Liver (tissue), 3 donors: ENCODE data around the gene TRIM36.

ENCODE experiments used
- HNF4A ChIP-seq, 2 donors: conservative IDR thresholded peaks; 2 replicates each; pipeline ENCODE4 v1.6.1; 2016; ENCODE audit warnings: antibody characterized with exemption in 2 of 2, mild to moderate bottlenecking in 2 of 2
- YY1 ChIP-seq: IDR thresholded peaks from 2 replicates; pipeline ENCODE4 v1.6.1; 2016; ENCODE audit warnings: antibody characterized with exemption, mild to moderate bottlenecking
- TF ChIP-seq, protein P1 (sequence below): fragments of 150-350 bp; IDR thresholded peaks from 2 replicates; pipeline ENCODE4 v1.5.1; 2017; ENCODE audit warnings: improper control_type of control experiment, low read depth, low read length; ENCODE audit not compliant: missing input control
- TF ChIP-seq, protein P2 (sequence below): IDR thresholded peaks from 2 replicates; pipeline ENCODE4 v1.6.1; 2016; ENCODE audit warnings: antibody characterized with exemption
- TF ChIP-seq, protein P3 (sequence below): IDR thresholded peaks from 2 replicates; pipeline ENCODE4 v1.6.1; 2016; ENCODE audit warnings: antibody characterized with exemption, mild to moderate bottlenecking
- donor health status: healthy.
- donor health status: healthy.

DNA sequence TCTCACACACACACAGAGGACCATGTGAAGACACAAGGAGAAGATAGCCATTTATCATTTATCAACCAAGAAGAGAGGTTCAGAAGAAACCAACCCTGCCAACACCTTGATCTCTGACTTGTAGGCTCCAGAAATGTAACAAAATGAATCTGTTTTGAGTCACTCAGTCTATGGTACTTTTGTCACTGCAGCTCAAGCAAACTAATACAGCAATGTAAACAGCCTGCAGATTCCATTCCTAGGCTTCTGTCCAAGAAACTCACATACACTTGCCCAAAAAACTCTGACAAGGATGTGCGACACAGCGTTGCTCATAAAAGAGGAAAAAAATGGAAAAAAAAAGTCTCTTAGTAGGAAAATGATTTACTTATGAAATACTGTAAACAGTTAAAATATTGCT is 33.4 kb downstream of the TRIM36 start:
- TF ChIP-seq, protein P1, sequence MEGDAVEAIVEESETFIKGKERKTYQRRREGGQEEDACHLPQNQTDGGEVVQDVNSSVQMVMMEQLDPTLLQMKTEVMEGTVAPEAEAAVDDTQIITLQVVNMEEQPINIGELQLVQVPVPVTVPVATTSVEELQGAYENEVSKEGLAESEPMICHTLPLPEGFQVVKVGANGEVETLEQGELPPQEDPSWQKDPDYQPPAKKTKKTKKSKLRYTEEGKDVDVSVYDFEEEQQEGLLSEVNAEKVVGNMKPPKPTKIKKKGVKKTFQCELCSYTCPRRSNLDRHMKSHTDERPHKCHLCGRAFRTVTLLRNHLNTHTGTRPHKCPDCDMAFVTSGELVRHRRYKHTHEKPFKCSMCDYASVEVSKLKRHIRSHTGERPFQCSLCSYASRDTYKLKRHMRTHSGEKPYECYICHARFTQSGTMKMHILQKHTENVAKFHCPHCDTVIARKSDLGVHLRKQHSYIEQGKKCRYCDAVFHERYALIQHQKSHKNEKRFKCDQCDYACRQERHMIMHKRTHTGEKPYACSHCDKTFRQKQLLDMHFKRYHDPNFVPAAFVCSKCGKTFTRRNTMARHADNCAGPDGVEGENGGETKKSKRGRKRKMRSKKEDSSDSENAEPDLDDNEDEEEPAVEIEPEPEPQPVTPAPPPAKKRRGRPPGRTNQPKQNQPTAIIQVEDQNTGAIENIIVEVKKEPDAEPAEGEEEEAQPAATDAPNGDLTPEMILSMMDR: no peak
- TF ChIP-seq, protein P2, sequence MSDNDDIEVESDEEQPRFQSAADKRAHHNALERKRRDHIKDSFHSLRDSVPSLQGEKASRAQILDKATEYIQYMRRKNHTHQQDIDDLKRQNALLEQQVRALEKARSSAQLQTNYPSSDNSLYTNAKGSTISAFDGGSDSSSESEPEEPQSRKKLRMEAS: no peak
- TF ChIP-seq YY1 (no peak), HNF4A (conservative IDR thresholded peaks at IDR 0.05) (no peak)
- TF ChIP-seq, protein P3, sequence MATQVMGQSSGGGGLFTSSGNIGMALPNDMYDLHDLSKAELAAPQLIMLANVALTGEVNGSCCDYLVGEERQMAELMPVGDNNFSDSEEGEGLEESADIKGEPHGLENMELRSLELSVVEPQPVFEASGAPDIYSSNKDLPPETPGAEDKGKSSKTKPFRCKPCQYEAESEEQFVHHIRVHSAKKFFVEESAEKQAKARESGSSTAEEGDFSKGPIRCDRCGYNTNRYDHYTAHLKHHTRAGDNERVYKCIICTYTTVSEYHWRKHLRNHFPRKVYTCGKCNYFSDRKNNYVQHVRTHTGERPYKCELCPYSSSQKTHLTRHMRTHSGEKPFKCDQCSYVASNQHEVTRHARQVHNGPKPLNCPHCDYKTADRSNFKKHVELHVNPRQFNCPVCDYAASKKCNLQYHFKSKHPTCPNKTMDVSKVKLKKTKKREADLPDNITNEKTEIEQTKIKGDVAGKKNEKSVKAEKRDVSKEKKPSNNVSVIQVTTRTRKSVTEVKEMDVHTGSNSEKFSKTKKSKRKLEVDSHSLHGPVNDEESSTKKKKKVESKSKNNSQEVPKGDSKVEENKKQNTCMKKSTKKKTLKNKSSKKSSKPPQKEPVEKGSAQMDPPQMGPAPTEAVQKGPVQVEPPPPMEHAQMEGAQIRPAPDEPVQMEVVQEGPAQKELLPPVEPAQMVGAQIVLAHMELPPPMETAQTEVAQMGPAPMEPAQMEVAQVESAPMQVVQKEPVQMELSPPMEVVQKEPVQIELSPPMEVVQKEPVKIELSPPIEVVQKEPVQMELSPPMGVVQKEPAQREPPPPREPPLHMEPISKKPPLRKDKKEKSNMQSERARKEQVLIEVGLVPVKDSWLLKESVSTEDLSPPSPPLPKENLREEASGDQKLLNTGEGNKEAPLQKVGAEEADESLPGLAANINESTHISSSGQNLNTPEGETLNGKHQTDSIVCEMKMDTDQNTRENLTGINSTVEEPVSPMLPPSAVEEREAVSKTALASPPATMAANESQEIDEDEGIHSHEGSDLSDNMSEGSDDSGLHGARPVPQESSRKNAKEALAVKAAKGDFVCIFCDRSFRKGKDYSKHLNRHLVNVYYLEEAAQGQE: no peak
